Suprapubic skin (tissue), 4 donors: ENCODE results near the gene HOXB7. TPM values are rescaled to one million over a fixed set of nuclear protein-coding genes. Genes with fewer than 3 reads are reported as not detected.

ENCODE experiments used
- DNase-seq, 2 donors: peaks; one replicate each; pipeline ENCODE4 v3.0.0-alpha.2; 2019; ENCODE audit warnings: low spot score in 2 of 2
- H3K27ac ChIP-seq: fragments of 200-600 bp; sonication (generic); one replicate; pipeline ENCODE4 v1.5.1; 2019
- H3K27me3 ChIP-seq: fragments of 200-600 bp; sonication (generic); one replicate; pipeline ENCODE4 v1.5.1; 2019
- H3K36me3 ChIP-seq: fragments of 200-600 bp; sonication (generic); one replicate; pipeline ENCODE4 v1.5.1; 2019
- H3K4me1 ChIP-seq: fragments of 200-600 bp; sonication (generic); one replicate; pipeline ENCODE4 v1.5.1; 2019
- H3K4me3 ChIP-seq: fragments of 200-600 bp; sonication (generic); one replicate; pipeline ENCODE4 v1.5.1; 2019; ENCODE audit warnings: mild to moderate bottlenecking
- H3K9me3 ChIP-seq: fragments of 200-600 bp; sonication (generic); one replicate; pipeline ENCODE4 v1.5.1; 2019
- CTCF ChIP-seq, 2 donors: fragments of 200-600 bp in 1 of 2; fragments of 450-650 bp in 1 of 2; sonication (generic) in 1 of 2; IDR thresholded peaks; one replicate each; pipeline ENCODE4 v1.5.1; 2016 to 2019; ENCODE audit warnings: antibody characterized with exemption in 2 of 2, mild to moderate bottlenecking in 1 of 2, moderate library complexity in 1 of 2
- EP300 ChIP-seq: sonication (generic); formaldehyde crosslinking; IDR thresholded peaks from one replicate; pipeline ENCODE4 v1.6.1; 2017; ENCODE audit warnings: antibody characterized with exemption
- POLR2A ChIP-seq, 2 donors: fragments of 450-650 bp; IDR thresholded peaks; one replicate each; pipeline ENCODE4 v1.6.1; 2017; ENCODE audit warnings: antibody characterized with exemption in 2 of 2, mild to moderate bottlenecking in 2 of 2, moderate library complexity in 2 of 2
- POLR2AphosphoS5 ChIP-seq, 3 donors: sonication (generic); formaldehyde crosslinking; IDR thresholded peaks; one replicate each; pipeline ENCODE4 v1.6.1; 2017; ENCODE audit warnings: antibody characterized with exemption in 3 of 3
- WGBS: methylation state at CpG from one replicate; pipeline ENCODE4 v1.1.5; 2018; 5-methylcytosine and 5-hydroxymethylcytosine counted together
- total RNA-seq, 4 donors: library from RNA; depleted of rRNA; stranded (reverse); fragments of >200 nt; gene quantifications; one replicate each; pipeline ENCODE4 v1.1.0, GENCODE V29; 2016

HOXB7 gene
- total RNA-seq, 4 donors from 2014 or later: 0.95 to 3.6 (median 2.4) TPM

GRCh38 chr17:48617471-48618255 lies 6.8 kb upstream of the HOXB7 start:
- Histone ChIP-seq H3K9me3 (no peaks in the 10 kb centered on the region), H3K27ac (no peak overlapping the region), H3K36me3 (no peaks in the 10 kb centered on the region), H3K27me3 (peaks cover 100% of the 10 kb centered on the region), H3K4me1 (peaks cover 45% of the 10 kb centered on the region), H3K4me3 (no peak overlapping the region)
- no peak for TF ChIP-seq EP300
- TF ChIP-seq CTCF (IDR thresholded peaks at IDR 0.05): no peak
- no peak for TF ChIP-seq POLR2AphosphoS5 (IDR thresholded peaks at IDR 0.05)
- TF ChIP-seq POLR2A (IDR thresholded peaks at IDR 0.05): no peak
- no peak for DNase-seq
- 23% methylated on average over 42 of the region's 43 CpGs for WGBS

GRCh38 chr17:48616717-48617470 lies 6.1 kb upstream of the HOXB7 start:
- 51% methylated on average over 15 of the region's 15 CpGs for WGBS

GRCh38 chr17:48615963-48616716 lies 5.3 kb upstream of the HOXB7 start:
- Histone ChIP-seq H3K27ac (no peak overlapping the region), H3K9me3 (no peaks in the 10 kb centered on the region), H3K36me3 (no peaks in the 10 kb centered on the region), H3K4me3 (no peak overlapping the region), H3K4me1 (peaks cover 60% of the 10 kb centered on the region), H3K27me3 (peaks cover 99% of the 10 kb centered on the region)
- 57% methylated on average over 16 of the region's 17 CpGs for WGBS
- TF ChIP-seq POLR2A (IDR thresholded peaks at IDR 0.05) (no peak), POLR2AphosphoS5 (IDR thresholded peaks at IDR 0.05) (no peak), EP300 (no peak), CTCF (IDR thresholded peaks at IDR 0.05) (no peak)
- no peak for DNase-seq

More at GRCh38 chr17:48616717-48617470, 6.1 kb upstream of the HOXB7 start:
- Histone ChIP-seq H3K27me3 (peaks cover 100% of the 10 kb centered on the region), H3K36me3 (no peaks in the 10 kb centered on the region), H3K9me3 (no peaks in the 10 kb centered on the region), H3K4me1 (peaks cover 53% of the 10 kb centered on the region), H3K4me3 (no peak overlapping the region), H3K27ac (no peak overlapping the region)
- no peak for DNase-seq
- no peak for TF ChIP-seq POLR2A (IDR thresholded peaks at IDR 0.05)
- TF ChIP-seq CTCF (IDR thresholded peaks at IDR 0.05): no peak
- TF ChIP-seq POLR2AphosphoS5 (IDR thresholded peaks at IDR 0.05): no peak
- TF ChIP-seq EP300: no peak

- H3K9me3 ChIP-seq: no peaks in the 10 kb centered on the region
- no peak for TF ChIP-seq EP300
- no peak for TF ChIP-seq CTCF (IDR thresholded peaks at IDR 0.05)
- TF ChIP-seq POLR2AphosphoS5 (IDR thresholded peaks at IDR 0.05): no peak
- TF ChIP-seq POLR2A (IDR thresholded peaks at IDR 0.05): no peak
- H3K27ac ChIP-seq: no peak within 1 kb of the TSS
- H3K4me3 ChIP-seq: peak within 1 kb of the TSS; percentile 88
- H3K36me3 ChIP-seq: no peaks in the 10 kb centered on the region
- peaks cover 68% of the 10 kb centered on the region for H3K4me1 ChIP-seq
- peaks cover 91% of the 10 kb centered on the region for H3K27me3 ChIP-seq
- WGBS: 34% methylated on average over 41 of the region's 41 CpGs
- no peak for DNase-seq
These were observed 4.5 kb upstream of the HOXB7 start, which contains the start of gene HOXB8 for GRCh38 chr17:48615047-48615962. HOXB8 (minus strand) TSS chr17:48615292; CDS start chr17:48614704, 588 bp downstream.
